Measurements from ENCODE around the gene PDE6B. TPM values are rescaled to one million over a fixed set of nuclear protein-coding genes. Genes with fewer than 3 reads are reported as not detected.

Gene PDE6B
- total RNA-seq, 1 donor: 36.4 TPM

GRCh38 chr4:717601-718320 is 92.4 kb downstream of the PDE6B start:
- DNase-seq (ENCODE audit: low read depth in 2 of 3, low spot score in 2 of 3): no peak

- DNase-seq (ENCODE audit: low read depth in 2 of 3, low spot score in 2 of 3): no peak
Measured at GRCh38 chr4:718460-718859, 93.1 kb downstream of the PDE6B start.

Other genes with a start within 250 kb of the PDE6B start
- 14.8 TPM for gene ZNF721, start 126.4 kb upstream of the PDE6B start, total RNA-seq
- 37.7 TPM for gene PIGG, start 126.4 kb upstream of the PDE6B start, total RNA-seq
- gene TMEM271, start 49.3 kb upstream of the PDE6B start, total RNA-seq: not detected
- gene ATP5ME, start 48.7 kb downstream of the PDE6B start, total RNA-seq: 47.7 TPM
- 13.2 TPM for gene MYL5, start 49.0 kb downstream of the PDE6B start, total RNA-seq
- gene SLC49A3, start 63.6 kb downstream of the PDE6B start, total RNA-seq: 5.9 TPM
- gene PCGF3, start 80.3 kb downstream of the PDE6B start, total RNA-seq: 51.2 TPM
- not detected for gene CPLX1, start 200.6 kb downstream of the PDE6B start, total RNA-seq

Measured in hematopoietic multipotent progenitor cell (in vitro differentiated cells).